HUDEP-2 (cell line): ENCODE data around the gene PEX16.
"Not testable (repeated sequence)": the region's sequence is repeated elsewhere in the genome, so short reads cannot be mapped to it uniquely, and the experiment has no call there.

Source experiments
- DNase-seq, 76 experiments: peaks; one replicate each; lab custom pipeline; 2025; ENCODE audit not compliant: unreplicated experiment in 76 of 76; lab: John Stamatoyannopoulos, UW

PEX16 gene

DNA sequence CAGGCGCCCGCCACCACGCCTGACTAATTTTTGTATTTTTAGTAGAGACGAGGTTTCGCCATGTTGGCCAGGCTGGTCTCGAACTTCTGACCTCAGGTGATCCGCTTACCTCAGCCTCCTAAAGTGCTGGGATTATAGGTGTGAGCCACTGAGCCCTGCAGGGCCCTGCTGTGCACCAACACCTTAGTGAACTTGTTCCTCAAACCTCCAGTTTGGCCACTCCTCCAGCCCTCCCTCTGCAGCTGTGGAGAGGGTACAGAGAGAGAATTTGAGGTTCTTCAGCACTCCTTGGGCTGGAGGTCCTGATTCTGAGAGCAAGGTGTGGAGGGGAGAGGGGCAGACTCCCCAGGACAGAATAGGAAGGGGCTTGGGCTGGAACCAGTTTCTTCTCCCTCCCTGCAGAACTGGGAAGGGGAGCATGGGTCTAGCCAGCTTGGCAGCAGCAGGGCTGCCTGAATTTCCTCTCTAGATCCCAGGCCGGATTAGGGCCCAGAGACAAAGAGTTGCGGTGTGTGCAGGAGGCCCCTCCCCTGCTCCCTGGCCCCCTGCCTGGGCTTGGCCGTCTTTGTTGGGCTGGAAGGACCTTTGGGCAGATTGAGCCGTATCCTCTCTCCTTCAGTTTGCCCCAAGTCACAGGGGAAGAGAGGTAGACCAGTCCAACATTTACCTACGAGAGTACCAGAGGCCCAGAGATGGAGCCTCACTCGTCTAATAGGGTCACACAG lies 2.3 kb upstream of the PEX16 start:
- DNase-seq, result no peak

DNA sequence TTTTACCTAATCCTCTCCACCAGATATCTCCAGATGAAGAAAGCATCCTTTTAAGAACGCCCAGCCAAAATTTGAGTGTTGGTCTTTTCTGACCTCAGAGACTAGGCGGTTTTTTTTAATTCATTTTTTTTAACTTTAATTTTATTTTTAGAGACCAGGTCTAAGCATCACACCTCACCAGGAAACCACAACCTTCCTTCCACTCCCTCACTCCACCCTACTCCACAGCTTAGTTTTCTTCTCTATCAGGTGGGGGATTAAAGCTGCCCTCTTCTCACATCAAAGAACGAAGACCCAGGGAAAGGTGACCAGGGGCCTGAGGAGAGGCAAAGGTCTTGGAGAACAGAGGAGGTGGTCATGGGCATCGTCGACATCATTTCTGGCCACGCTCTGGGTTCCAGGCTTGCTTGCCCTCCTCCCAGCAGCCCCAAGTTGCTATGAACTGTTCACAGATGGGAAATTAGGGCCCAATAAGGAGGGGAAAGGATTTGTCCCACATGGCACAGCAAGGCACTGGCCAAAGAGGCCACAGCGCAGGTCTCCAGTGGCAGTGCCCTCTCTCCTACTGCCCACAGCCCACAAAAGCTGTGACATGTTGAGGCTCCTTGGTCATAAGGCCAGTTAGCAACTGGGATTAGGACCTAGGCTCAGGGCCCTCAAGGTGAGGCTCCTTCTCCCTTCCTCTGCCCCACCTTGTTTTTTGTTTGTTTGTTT lies 1.4 kb upstream of the PEX16 start:
- DNase-seq, result no peak

DNA sequence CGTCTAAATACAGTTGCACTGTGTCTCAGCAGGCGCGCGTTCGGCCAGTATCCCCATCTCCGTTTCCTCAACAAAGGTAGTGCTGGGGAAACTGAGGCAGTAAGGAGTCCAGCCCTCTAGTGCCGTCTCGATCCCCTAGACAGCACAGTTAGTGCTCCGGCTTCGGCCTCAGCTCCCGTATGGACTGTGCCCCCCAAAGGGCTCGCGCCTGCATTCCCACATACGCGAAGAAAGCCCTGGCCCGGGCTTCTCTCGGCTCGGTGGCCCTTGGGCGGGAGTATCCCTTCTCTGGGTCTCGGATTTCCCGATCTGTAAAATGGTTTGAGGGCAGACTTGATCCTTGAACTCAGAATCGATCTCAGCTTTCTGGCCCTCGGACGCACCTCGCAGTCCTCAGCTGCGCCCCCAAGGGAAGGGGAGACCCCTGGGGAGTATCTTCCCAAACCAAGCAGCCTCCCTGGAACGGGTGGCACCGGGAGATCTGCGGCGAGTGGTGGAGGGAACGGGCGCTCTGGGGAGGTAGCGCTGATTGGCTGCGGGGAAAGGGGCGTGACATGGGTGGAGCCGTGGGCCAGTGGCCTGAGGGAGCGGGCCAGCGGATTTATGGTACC lies 759 bp upstream of the PEX16 start:
- DNase-seq, result peak in 63 of 76 experiments; percentile 3 to 78 (median 53)

DNA sequence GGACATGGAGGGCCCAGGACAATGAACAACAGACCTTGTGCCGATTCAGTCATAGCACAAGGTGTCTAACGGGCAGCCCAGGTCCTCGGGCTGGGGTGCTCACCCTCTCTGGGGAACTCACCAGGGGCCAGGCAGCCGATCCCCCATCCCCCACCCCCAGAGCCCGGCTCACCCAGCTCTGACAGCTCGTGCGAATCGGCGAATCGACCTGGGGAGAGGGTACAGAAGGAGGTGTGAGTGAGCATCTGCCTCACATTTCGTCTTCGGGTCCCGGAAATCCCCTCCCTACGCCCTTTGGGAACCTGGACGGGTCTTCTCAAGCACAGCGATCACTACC lies 423 bp downstream of the PEX16 start:
- no peak for DNase-seq

DNA sequence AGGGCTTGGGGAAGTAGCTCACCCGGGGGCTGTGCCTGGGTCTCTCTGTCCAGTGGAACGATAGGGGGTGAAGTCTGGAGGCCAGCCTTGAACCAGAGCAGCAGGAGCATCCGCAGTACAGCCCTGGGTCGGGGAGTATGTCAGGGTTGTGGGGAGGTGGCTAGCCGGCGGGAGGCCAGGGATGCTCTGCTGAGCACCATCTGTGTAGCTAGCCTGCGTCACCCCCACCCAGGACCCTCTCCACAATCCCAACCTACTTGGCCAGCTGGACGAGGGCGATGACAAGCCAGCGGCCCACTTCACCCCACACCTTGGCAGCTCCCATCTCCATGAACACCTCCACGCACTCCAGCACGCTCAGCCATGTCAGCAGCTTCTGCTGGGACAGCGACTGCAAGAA lies 2.2 kb downstream of the PEX16 start:
- no peak for DNase-seq

DNA sequence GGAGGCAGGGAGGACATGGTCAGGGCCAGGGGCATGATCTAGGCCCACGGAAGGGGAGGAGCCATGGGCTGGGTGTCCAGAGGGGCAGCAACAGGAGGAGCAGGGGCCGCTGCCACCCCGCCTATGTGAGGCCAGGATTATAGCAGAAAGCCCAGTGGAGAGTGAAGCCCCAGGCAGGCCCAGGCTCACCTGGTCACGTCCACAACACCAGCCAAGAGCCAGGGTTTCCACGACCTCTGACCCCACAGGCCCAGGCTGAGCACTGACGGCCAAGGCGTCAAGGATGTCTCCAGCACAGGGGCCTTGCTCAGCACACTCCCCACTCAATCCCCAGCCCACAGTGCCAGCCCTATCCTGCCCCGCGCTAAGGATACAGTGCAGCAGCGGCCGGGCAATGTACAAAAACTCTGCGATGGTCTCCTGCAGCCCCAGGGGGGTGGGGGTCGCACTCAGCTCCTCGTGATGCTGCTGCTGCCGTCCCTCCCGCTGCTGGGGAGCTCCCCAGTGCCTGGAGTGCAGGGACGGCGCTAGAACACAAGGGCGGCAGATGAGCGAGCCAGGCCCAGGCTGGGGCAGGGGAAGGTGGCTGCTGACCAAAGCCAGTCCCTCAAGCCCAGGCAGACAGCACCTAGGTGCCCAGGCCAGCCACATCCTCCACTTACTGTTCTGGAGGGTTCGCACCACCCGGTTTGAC lies 3.6 kb downstream of the PEX16 start:
- DNase-seq, result no peak

DNA sequence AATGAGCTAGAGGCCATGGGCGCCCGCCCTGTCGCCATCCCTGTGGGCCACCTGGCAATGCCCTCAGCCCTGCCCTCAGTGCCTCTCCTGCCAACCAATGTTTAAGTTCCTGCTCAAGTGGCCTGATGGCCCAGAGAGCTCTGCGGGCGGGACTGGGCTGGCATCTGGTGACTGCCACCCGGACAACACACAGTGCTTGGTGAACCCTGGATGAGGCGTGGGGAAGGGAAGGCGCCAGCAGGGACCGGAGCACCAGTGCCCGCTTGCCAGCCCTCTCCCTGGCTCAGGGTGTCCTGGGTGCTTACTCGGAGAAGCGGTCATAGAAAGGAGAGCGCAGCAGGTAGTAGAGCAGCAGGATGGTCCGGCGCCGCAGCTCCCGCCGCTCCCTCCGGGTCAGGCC lies 4.2 kb downstream of the PEX16 start:
- no peak for DNase-seq

DNA sequence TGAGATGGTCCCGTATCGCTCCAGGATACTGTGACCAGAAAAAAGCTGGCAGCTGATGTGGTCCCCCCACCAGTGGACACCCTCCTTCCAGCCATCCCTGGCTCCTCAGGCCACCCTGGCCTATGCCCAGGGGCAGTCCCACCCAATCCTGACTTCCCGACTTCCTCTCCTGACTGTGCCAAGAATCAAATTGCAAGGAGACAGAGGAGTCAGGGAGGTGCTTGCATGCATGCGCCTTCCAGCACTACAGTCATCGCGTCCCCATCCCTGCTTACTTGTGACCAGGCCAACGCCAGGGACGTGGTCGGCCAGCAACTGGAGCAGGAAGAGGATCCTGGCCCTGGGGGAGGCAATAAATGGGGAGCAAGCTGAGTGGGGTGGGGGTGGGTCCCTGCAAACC lies 7.1 kb downstream of the PEX16 start:
- no peak for DNase-seq

DNA sequence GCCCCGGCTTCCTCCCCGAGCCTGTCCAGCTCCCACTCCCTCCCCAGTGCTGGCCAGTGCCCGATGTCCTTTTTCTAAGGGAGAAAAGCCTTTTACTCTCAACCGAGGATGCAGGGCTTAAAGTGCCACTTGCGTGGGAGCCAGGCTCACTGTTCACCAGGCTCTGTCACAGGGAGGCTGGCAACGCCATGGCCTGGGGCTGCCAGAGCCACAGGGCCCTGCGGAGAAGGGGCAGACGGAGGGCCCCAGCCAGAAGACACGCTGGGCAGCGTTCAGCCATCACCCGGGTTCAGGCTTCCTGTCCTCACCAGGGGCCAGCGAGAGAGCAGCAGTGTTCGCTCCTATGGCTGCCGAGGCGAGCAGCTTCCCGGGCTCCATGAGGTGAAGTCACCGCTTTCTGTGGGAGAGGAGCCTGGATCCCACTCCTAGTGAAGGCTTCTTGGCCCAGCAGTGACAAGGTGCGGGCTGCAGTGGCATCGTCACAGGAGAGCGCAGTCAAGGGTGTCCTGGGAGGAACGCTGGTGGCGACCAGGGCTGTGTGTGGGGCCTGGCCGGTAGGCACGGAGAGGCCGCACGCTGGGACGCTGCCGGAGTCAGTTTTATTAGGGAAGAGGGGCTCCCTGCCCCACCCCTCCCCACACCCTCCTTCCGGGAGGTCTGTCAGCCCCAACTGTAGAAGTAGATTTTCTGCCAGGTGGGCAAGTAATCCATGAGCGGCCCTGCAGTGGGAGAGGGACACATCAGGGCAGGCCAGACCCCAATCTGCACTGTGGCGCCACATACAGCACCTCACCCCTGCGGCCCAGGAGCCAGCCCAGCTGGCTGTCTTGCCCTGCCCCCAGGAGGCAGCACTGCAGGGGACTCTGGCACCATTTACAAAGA lies 7.8 kb downstream of the PEX16 start:
- no peak for DNase-seq

DNA sequence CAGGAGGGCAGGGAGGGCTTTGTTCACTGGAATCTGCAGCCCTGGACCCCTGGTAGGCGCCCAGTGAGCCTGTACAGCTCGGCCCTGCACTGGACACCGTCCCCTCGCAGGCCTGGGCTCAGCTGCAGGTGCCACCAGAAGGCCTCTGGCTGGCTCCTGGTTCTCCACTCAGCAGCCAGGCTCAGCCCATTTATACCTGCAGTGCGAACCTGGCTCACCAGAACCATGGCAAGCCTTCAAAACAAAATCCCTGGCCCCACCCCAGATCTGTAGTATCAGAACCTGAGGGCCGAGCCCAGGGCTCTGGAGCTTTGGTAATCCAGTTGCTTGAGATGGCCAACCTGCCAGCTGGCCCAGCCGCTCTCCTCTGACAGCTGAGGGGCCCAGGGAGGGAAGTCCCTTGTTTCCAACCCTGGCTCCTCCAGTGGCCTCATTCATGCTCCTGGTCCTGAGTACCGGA lies 9.7 kb downstream of the PEX16 start:
- no peak for DNase-seq

DNA sequence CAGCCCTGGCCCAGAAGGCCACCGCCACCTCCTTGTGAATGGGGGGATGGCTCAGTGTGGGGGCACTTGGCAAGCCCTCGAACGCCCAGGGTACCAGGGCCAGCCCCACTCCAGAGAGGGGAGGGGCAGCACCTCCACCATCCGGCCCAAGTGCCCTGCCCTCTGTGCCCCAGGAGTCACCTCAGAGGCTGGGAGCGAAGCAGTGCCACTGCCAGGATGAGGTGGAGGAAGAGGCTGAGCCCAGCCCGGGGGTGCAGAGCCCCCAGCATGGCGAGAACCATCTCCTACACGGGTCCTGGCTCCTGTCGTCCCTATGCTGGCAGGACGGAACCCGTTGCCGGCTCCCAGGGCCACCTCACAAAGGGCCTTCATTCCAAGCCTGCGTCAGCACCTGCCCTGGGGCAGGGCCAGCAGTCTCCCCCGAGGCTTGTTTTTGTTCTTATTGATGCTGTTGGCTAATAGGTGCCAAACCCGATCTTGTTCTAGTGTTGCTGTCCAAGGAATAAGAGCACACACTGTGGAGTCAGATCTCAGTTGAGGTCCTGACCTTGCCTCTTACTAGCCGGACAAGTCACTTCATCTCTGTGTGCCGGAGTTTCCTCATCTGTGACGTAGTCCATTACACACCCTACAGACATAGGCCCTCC lies 10.6 kb downstream of the PEX16 start, which contains the start of gene FREY1:
TSS of gene FREY1 (minus strand) at position 307 of the 647 bp plus-strand sequence. CDS start at position 281, 26 bp downstream.
- DNase-seq, result no peak

DNA sequence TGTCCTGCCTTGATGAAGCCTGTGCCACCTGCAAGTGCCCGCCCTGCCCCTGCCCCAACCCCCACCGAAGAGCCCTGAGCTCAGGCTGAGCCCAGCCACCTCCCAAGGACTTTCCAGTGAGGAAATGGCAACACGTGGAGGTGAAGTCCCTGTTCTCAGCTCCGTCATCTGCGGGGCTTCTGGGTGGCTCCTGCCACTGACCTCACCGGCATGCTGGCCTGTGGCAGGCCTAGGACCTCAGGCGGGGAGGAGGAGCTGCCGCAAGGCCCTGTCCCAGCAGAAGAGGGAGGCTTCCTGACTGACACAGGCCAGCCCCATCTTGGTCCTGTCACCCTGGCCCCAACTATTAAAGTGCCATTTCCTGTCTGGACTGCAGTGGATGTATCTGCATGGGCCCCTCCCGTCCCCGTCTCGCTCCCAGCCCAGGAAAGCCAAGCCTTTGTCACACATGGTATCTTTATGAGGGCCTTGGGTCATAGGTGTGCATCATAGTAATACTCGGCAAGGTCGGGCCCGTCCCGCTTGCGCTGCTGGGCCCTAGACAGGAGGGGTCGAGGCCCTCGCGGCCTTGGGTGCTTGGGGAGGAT lies 11.5 kb downstream of the PEX16 start:
- no peak for DNase-seq

DNA sequence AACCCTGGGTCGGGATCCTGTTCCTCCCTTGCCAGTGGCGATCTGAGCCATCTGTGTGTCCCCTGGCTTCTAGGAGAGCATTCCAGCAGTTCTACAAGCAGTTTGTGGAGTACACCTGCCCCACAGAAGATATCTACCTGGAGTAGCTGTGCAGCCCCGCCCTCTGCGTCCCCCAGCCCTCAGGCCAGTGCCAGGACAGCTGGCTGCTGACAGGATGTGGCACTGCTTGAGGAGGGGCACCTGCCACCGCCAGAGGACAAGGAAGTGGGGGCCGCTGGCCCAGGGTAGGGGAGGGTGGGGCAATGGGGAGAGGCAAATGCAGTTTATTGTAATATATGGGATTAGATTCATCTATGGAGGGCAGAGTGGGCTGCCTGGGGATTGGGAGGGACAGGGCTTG lies 12.1 kb downstream of the PEX16 start:
- not testable (repeated sequence) for DNase-seq

DNA sequence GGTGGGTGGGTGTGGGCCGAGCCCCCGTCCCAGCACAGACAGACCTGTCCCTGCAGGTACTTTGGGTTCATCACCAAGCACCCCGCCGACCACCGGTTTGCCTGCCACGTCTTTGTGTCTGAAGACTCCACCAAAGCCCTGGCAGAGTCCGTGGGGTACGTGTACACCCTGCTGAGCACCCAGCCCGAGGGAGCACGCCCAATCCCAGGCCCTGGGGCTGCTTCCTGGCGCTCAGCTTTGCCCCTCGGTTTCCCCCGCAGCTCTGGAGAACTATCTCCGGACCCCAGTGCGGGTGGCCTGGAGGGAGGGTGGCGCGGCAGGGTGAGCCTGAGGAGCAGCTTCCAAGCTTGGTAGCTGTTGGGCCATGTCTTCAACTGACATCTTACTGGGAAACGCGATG lies 12.6 kb downstream of the PEX16 start:
- DNase-seq, result no peak

DNA sequence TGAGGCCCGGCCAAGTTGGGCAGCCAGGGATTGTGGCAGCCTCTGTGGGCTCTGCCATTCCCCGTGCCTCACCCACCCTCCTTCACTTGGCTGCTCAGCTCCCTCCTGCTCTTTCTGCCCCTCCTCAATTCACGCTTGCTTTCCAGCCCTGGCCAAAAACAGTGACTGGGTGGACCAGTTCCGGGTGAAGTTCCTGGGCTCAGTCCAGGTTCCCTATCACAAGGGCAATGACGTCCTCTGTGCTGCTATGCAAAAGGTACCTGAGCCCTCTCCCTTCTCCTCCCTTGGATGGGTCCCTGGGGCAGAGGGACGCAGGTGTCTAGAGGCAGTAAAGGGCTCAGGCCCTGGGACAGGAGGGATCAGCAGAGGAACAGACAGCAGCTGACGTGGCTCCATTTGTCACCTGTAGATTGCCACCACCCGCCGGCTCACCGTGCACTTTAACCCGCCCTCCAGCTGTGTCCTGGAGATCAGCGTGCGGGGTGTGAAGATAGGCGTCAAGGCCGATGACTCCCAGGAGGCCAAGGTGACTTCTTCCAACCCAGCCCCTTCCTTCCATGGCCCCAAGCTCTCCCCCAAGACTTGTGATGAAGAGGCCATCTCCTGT lies 13.3 kb downstream of the PEX16 start:
- DNase-seq, result no peak

DNA sequence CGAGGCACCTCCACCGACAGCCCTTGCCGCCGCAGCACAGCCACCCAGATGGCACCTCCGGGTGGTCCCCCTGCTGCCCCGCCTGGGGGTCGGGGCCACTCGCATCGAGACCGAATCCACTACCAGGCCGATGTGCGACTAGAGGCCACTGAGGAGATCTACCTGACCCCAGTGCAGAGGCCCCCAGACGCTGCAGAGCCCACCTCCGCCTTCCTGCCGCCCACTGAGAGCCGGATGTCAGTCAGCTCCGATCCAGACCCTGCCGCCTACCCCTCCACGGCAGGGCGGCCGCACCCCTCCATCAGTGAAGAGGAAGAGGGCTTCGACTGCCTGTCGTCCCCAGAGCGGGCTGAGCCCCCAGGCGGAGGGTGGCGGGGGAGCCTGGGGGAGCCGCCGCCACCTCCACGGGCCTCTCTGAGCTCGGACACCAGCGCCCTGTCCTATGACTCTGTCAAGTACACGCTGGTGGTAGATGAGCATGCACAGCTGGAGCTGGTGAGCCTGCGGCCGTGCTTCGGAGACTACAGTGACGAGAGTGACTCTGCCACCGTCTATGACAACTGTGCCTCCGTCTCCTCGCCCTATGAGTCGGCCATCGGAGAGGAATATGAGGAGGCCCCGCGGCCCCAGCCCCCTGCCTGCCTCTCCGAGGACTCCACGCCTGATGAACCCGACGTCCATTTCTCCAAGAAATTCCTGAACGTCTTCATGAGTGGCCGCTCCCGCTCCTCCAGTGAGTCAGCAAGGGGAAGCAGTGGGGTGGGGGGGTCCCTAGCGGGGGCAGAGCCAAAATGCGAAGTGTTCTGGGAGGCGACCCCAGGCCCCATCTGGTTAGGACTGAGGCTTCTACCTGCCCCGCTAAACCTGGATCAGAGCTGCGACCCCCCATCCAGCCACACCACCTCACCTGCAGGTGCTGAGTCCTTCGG lies 15.0 kb downstream of the PEX16 start:
- no peak for DNase-seq

DNA sequence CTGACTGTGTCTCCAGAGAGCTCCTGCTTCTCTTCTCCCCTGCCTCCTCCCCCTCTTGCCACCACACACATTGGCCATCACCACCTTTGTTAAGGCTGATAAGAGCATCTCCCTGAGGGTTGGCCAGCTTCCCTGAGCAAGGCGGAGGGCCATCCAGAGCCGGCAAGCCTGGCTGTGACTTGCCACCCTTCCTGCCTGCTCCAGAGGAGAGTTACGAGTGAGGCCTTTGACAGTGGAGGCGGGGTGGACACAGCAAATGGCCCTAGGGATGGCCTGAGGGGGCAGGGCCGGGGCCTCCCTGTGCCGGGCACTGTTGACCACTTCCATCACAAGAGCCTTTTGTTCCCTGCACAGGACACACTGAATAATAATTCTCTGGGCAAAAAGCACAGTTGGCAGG lies 16.1 kb downstream of the PEX16 start:
- peak in 55 of 76 experiments; percentile 6 to 71 (median 41) for DNase-seq
